ENCODE measurements around the gene ABI1.

The ABI1 gene

DNA sequence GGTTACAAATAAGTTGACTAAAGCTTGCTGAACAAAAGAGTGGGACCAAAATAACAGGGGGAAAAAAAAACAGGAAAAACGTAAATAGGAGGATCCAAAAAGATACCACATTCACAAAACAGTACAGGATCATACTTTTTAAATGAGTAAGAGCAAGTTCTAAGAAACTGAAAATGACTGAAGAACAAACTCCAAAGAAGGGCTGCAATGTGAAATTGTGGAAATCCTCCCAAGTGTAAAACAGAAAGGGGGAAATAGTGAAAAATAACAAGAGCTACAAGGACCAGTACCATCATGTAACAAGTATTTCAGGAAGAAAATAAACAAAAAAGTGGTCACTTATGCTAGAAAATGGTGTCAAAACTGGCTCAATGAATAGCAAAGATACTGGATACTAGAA is 116.9 kb downstream of the ABI1 start:
- Histone ChIP-seq H3K27me3 (ENCODE audit: insufficient read depth, low read depth) (no peaks in the 10 kb centered on the region), H3K9ac (no peak overlapping the region), H2AFZ (ENCODE audit: low read depth) (no peak overlapping the region), H3K4me1 (ENCODE audit: low read depth, poor library complexity, severe bottlenecking) (peaks cover 36% of the 10 kb centered on the region), H3K27ac (no peak overlapping the region), H4K20me1 (ENCODE audit: insufficient read depth) (no peaks in the 10 kb centered on the region), H3K36me3 (ENCODE audit: insufficient read depth) (no peaks in the 10 kb centered on the region; the same call in 1 of the 2 replicates), H3K4me3 (IDR thresholded peaks at IDR 0.05; ENCODE audit: insufficient read depth, low read depth, low read length) (no peak overlapping the region), H3K79me2 (ENCODE audit: insufficient read depth, low read depth) (0 out of 2 replicates have a peak, but pooled peaks cover 3% of the 10 kb centered on the region), H3K4me2 (no peak overlapping the region)
- TF ChIP-seq, protein P1, sequence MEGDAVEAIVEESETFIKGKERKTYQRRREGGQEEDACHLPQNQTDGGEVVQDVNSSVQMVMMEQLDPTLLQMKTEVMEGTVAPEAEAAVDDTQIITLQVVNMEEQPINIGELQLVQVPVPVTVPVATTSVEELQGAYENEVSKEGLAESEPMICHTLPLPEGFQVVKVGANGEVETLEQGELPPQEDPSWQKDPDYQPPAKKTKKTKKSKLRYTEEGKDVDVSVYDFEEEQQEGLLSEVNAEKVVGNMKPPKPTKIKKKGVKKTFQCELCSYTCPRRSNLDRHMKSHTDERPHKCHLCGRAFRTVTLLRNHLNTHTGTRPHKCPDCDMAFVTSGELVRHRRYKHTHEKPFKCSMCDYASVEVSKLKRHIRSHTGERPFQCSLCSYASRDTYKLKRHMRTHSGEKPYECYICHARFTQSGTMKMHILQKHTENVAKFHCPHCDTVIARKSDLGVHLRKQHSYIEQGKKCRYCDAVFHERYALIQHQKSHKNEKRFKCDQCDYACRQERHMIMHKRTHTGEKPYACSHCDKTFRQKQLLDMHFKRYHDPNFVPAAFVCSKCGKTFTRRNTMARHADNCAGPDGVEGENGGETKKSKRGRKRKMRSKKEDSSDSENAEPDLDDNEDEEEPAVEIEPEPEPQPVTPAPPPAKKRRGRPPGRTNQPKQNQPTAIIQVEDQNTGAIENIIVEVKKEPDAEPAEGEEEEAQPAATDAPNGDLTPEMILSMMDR (conservative IDR thresholded peaks at IDR 0.05; ENCODE audit: low read depth, low read length), result no peak

DNA sequence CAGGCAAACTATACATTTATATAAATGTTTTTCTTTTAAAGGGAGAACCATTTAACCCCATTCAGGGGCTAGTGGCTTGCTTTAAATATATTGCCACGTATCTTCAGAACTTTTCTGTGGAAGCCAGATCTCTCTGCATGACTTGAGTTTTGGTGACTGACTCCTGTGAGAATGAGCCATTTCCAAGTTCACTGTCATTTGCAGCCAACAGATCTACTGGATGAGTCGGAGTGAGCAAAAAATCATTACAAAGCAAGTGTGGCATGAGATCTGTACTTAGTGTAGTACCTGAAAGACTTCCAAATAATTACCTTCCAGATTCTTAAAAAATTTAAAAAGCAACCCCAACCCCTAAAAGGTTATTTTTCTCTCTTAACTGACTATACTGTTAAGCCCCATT is 117.7 kb downstream of the ABI1 start:
- no peak overlapping the region for H3K9ac ChIP-seq
- H3K27ac ChIP-seq, result no peak overlapping the region
- H3K4me3 ChIP-seq (IDR thresholded peaks at IDR 0.05; ENCODE audit: insufficient read depth, low read depth, low read length), result no peak overlapping the region
- H3K4me1 ChIP-seq (ENCODE audit: low read depth, poor library complexity, severe bottlenecking), result peaks cover 43% of the 10 kb centered on the region
- no peak overlapping the region for H3K4me2 ChIP-seq
- H3K36me3 ChIP-seq (ENCODE audit: insufficient read depth), result no peaks in the 10 kb centered on the region; the same call in 1 of the 2 replicates
- H4K20me1 ChIP-seq (ENCODE audit: insufficient read depth), result no peaks in the 10 kb centered on the region
- H3K27me3 ChIP-seq (ENCODE audit: insufficient read depth, low read depth), result no peaks in the 10 kb centered on the region
- no peak overlapping the region for H2AFZ ChIP-seq (ENCODE audit: low read depth)
- 0 out of 2 replicates have a peak, but pooled peaks cover 3% of the 10 kb centered on the region for H3K79me2 ChIP-seq (ENCODE audit: insufficient read depth, low read depth)
- TF ChIP-seq, protein P1 (conservative IDR thresholded peaks at IDR 0.05; ENCODE audit: low read depth, low read length), result no peak

- Histone ChIP-seq H3K27ac (no peak overlapping the region), H3K4me1 (ENCODE audit: low read depth, poor library complexity, severe bottlenecking) (peaks cover 57% of the 10 kb centered on the region), H4K20me1 (ENCODE audit: insufficient read depth) (no peaks in the 10 kb centered on the region), H3K79me2 (ENCODE audit: insufficient read depth, low read depth) (0 out of 2 replicates have a peak, but pooled peaks cover 3% of the 10 kb centered on the region), H3K4me2 (no peak overlapping the region), H3K36me3 (ENCODE audit: insufficient read depth) (no peaks in the 10 kb centered on the region; the same call in 1 of the 2 replicates), H2AFZ (ENCODE audit: low read depth) (no peak overlapping the region), H3K27me3 (ENCODE audit: insufficient read depth, low read depth) (no peaks in the 10 kb centered on the region), H3K4me3 (IDR thresholded peaks at IDR 0.05; ENCODE audit: insufficient read depth, low read depth, low read length) (no peak overlapping the region), H3K9ac (no peak overlapping the region)
- TF ChIP-seq, protein P1 (conservative IDR thresholded peaks at IDR 0.05; ENCODE audit: low read depth, low read length), result no peak
Observed at GRCh38 chr10:26741368-26741767, 119.4 kb downstream of the ABI1 start.

DNA sequence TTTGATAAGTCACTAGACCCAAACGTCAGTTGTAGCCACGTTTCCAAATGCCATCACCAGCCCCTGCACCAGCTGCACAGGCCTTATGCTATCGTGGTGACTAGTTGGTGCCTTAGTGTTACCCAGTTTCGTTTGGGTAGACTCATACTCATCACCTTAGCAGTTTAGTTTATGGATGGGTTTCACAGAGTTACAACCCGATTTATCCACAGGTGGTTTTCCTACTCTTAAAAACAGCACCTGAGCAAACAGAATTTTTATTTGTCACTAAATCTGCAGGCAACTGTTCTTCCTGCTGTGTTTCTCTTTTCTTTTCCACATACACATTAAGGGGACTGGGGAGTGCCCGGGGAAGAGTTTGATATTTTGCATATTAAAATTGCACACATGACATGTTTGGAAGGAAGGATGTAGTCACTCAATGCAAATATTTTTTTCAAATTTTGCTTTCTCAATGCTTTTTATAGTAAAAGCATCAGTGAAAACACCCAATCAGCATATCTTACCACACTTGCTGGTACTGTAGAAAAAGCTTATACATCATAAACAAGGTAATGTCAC is 121.6 kb downstream of the ABI1 start:
- H4K20me1 ChIP-seq (ENCODE audit: insufficient read depth), result no peaks in the 10 kb centered on the region
- no peaks in the 10 kb centered on the region for H3K27me3 ChIP-seq (ENCODE audit: insufficient read depth, low read depth)
- H3K4me3 ChIP-seq (IDR thresholded peaks at IDR 0.05; ENCODE audit: insufficient read depth, low read depth, low read length), result no peak overlapping the region
- peaks cover 58% of the 10 kb centered on the region for H3K4me1 ChIP-seq (ENCODE audit: low read depth, poor library complexity, severe bottlenecking)
- H3K9ac ChIP-seq, result peak overlapping the region; percentile 69
- no peaks in the 10 kb centered on the region for H3K79me2 ChIP-seq (ENCODE audit: insufficient read depth, low read depth)
- TF ChIP-seq, protein P1 (conservative IDR thresholded peaks at IDR 0.05; ENCODE audit: low read depth, low read length), result no peak
- peak overlapping the region; percentile 96 for H3K27ac ChIP-seq
- H2AFZ ChIP-seq (ENCODE audit: low read depth), result no peak overlapping the region
- H3K4me2 ChIP-seq, result peak overlapping the region; percentile 97
- H3K36me3 ChIP-seq (ENCODE audit: insufficient read depth), result no peaks in the 10 kb centered on the region; the same call in 1 of the 2 replicates

Measured in KMS-11 (cell line).